ENCODE results near the gene DDI1.

The DDI1 gene

GRCh38 chr11:104076455-104076854 lies 40.0 kb downstream of the DDI1 start:
- Histone ChIP-seq H3K4me1 (no peaks in the 10 kb centered on the region), H3K27me3 (no peaks in the 10 kb centered on the region), H3K9me3 (no peaks in the 10 kb centered on the region), H3K4me3 (ENCODE audit: low read depth, low read length) (no peak overlapping the region), H3K36me3 (no peaks in the 10 kb centered on the region)
- DNase-seq: no peak
- no peak for TF ChIP-seq CTCF (IDR thresholded peaks at IDR 0.05; ENCODE audit: low read depth, low read length)

GRCh38 chr11:104078245-104078644 lies 41.8 kb downstream of the DDI1 start:
- TF ChIP-seq CTCF (IDR thresholded peaks at IDR 0.05; ENCODE audit: low read depth, low read length): no peak
- H3K4me1 ChIP-seq: no peaks in the 10 kb centered on the region
- H3K9me3 ChIP-seq: no peaks in the 10 kb centered on the region
- no peak overlapping the region for H3K4me3 ChIP-seq (ENCODE audit: low read depth, low read length)
- no peaks in the 10 kb centered on the region for H3K36me3 ChIP-seq
- DNase-seq: no peak
- no peaks in the 10 kb centered on the region for H3K27me3 ChIP-seq

- DNase-seq: no peak
- Histone ChIP-seq H3K4me3 (ENCODE audit: low read depth, low read length) (no peak overlapping the region), H3K4me1 (no peaks in the 10 kb centered on the region), H3K9me3 (no peaks in the 10 kb centered on the region), H3K36me3 (no peaks in the 10 kb centered on the region), H3K27me3 (no peaks in the 10 kb centered on the region)
- no peak for TF ChIP-seq CTCF (IDR thresholded peaks at IDR 0.05; ENCODE audit: low read depth, low read length)
Measured at GRCh38 chr11:104078995-104079394, 42.6 kb downstream of the DDI1 start.

GRCh38 chr11:104086621-104087020 lies 50.2 kb downstream of the DDI1 start:
- H3K4me1 ChIP-seq: no peaks in the 10 kb centered on the region
- no peak for TF ChIP-seq CTCF (IDR thresholded peaks at IDR 0.05; ENCODE audit: low read depth, low read length)
- no peak for DNase-seq
- H3K36me3 ChIP-seq: no peaks in the 10 kb centered on the region
- no peak overlapping the region for H3K4me3 ChIP-seq (ENCODE audit: low read depth, low read length)
- no peaks in the 10 kb centered on the region for H3K27me3 ChIP-seq
- H3K9me3 ChIP-seq: no peaks in the 10 kb centered on the region
